HCT116 (cell line): ENCODE data around the gene TTC8. TPM values are rescaled to one million over a fixed set of nuclear protein-coding genes. Genes with fewer than 3 reads are reported as not detected.

Experiments used
- ATAC-seq: fragments of 200-7000 bp; cut with Tn5 transposase; 2 replicates; pipeline ENCODE4 v1.9.1; 2020; ENCODE audit warnings: mild to moderate bottlenecking, moderate library complexity
- BruUV-seq: library from RNA; stranded (reverse); fragments of 400-500 nt; replicated peaks from 2 replicates; lab custom pipeline; 2021; lab: Mats Ljungman, UMichigan
- CTCF ChIA-PET: fragments of 300-600 bp; sonication (Branson Sonifier 250); formaldehyde crosslinking; loops from one replicate; lab custom pipeline; 2021; ENCODE audit warnings: antibody characterized with exemption; lab: Charles Lee
- POLR2A ChIA-PET: fragments of 300-600, 350-600 bp; sonication (Branson Sonifier 250); formaldehyde crosslinking; loops from one replicate; lab custom pipeline; 2021; ENCODE audit warnings: antibody characterized with exemption; lab: Charles Lee
- RAD21 ChIA-PET, 2 experiments: fragments of 300-600 bp; sonication (Branson Sonifier 250); formaldehyde crosslinking; loops; one replicate each; lab custom pipeline; 2023; ENCODE audit warnings: low total read pairs in 2 of 2; ENCODE audit not compliant: uncharacterized antibody in 2 of 2, unreplicated experiment in 2 of 2, low non-redundant PET in 1 of 2; lab: Charles Lee
- DNase-seq: peaks from one replicate; pipeline ENCODE4 v3.0.0-alpha.2; 2010; ENCODE audit warnings: low read depth, low spot score
- H2AFZ ChIP-seq: fragments of 200-600 bp; shearing (Covaris generic), sonication (generic); 2 replicates; pipeline ENCODE4 v1.6.1; 2017; ENCODE audit warnings: low read depth, mixed run types, mixed read lengths, antibody characterized with exemption, low read length; ENCODE audit not compliant: poor library complexity, severe bottlenecking
- H3K27ac ChIP-seq: 2 replicates; pipeline ENCODE4 v1.5.1; 2012; ENCODE audit warnings: low read depth, low read length
- H3K27me3 ChIP-seq: fragments of 200-600 bp; sonication (generic); 2 replicates; pipeline ENCODE4 v1.6.1; 2016; ENCODE audit warnings: mixed run types, low read length, mixed read lengths; ENCODE audit not compliant: insufficient read depth
- H3K36me3 ChIP-seq, 2 experiments: fragments of 200-500 bp in 1 of 2; fragments of 200-600 bp in 1 of 2; sonication (Bioruptor generic) in 1 of 2; sonication (generic) in 1 of 2; 2 replicates each; pipeline versions ENCODE4 v1.5.1 to v1.6.1; 2014 to 2016; ENCODE audit warnings: low read length in 2 of 2, inconsistent platforms in 1 of 2, mixed read lengths in 1 of 2, mixed run types in 1 of 2; ENCODE audit not compliant: insufficient read depth in 2 of 2, control insufficient read depth in 1 of 2
- H3K4me1 ChIP-seq, 2 experiments: fragments of 200-600 bp in 1 of 2; sonication (generic) in 1 of 2; 2 replicates each; pipeline versions ENCODE4 v1.5.1 to v1.6.1; 2012 to 2017; ENCODE audit warnings: low read length in 2 of 2, inconsistent platforms in 1 of 2, mild to moderate bottlenecking in 1 of 2, mixed read lengths in 1 of 2, mixed run types in 1 of 2, moderate library complexity in 1 of 2; ENCODE audit not compliant: insufficient read depth in 2 of 2, control insufficient read depth in 1 of 2
- H3K4me2 ChIP-seq: fragments of 200-600 bp; sonication (generic); 2 replicates; pipeline ENCODE4 v1.6.1; 2017; ENCODE audit warnings: mixed run types, low read length, mixed read lengths
- H3K4me3 ChIP-seq, 2 experiments: fragments of 200-600 bp in 1 of 2; sonication (generic) in 1 of 2; replicated peaks in 1 of 2; 2 replicates each; pipeline ENCODE4 v1.5.1; 2011 to 2016; ENCODE audit warnings: low read length in 2 of 2, control low read depth in 1 of 2, low read depth in 1 of 2, mild to moderate bottlenecking in 1 of 2, mixed read lengths in 1 of 2, mixed run types in 1 of 2
- H3K79me2 ChIP-seq: fragments of 200-600 bp; sonication (generic); 2 replicates; pipeline ENCODE4 v1.6.1; 2017; ENCODE audit warnings: mild to moderate bottlenecking, mixed run types, low read length, moderate library complexity, mixed read lengths; ENCODE audit not compliant: insufficient read depth
- H3K9ac ChIP-seq: fragments of 200-600 bp; sonication (generic); 2 replicates; pipeline ENCODE4 v1.6.1; 2016; ENCODE audit warnings: low read length, mixed read lengths
- H3K9me2 ChIP-seq: fragments of 200-600 bp; sonication (generic), shearing (Covaris generic); 2 replicates; pipeline ENCODE4 v1.6.1; 2017; ENCODE audit warnings: mixed run types, mild to moderate bottlenecking, moderate library complexity; ENCODE audit not compliant: insufficient read depth
- H3K9me3 ChIP-seq, 2 experiments: fragments of 200-500 bp in 1 of 2; fragments of 200-600 bp in 1 of 2; sonication (Bioruptor generic) in 1 of 2; sonication (generic) in 1 of 2; 2 replicates each; pipeline ENCODE4 v1.6.1; 2014 to 2017; ENCODE audit warnings: low read length in 2 of 2, mixed read lengths in 2 of 2, inconsistent platforms in 1 of 2, low read depth in 1 of 2, mild to moderate bottlenecking in 1 of 2, mixed run types in 1 of 2, moderate library complexity in 1 of 2; ENCODE audit not compliant: control insufficient read depth in 1 of 2, insufficient read depth in 1 of 2
- H4K20me1 ChIP-seq: fragments of 200-600 bp; sonication (generic), shearing (Covaris generic); 2 replicates; pipeline ENCODE4 v1.6.1; 2017; ENCODE audit warnings: mixed run types, mild to moderate bottlenecking, moderate library complexity; ENCODE audit not compliant: insufficient read depth
- CEBPB ChIP-seq: IDR thresholded peaks from 2 replicates; pipeline ENCODE4 v1.6.1; 2012; ENCODE audit warnings: low read depth
- EGR1 ChIP-seq: IDR thresholded peaks from 2 replicates; pipeline ENCODE4 v1.6.1; 2012; ENCODE audit warnings: low read depth
- EZH2 ChIP-seq: fragments of 200-600 bp; sonication (generic); IDR thresholded peaks from 2 replicates; pipeline ENCODE4 v1.6.1; 2017; ENCODE audit warnings: antibody characterized with exemption, mixed run types
- FOSL1 ChIP-seq: IDR thresholded peaks from 2 replicates; pipeline ENCODE4 v1.6.1; 2012; ENCODE audit warnings: low read depth
- RAD21 ChIP-seq: IDR thresholded peaks from 2 replicates; pipeline ENCODE4 v1.6.1; 2012; ENCODE audit warnings: low read depth, mild to moderate bottlenecking
- SP1 ChIP-seq: IDR thresholded peaks from 2 replicates; pipeline ENCODE4 v1.6.1; 2012; ENCODE audit warnings: low read depth
- SRF ChIP-seq: IDR thresholded peaks from 2 replicates; pipeline ENCODE4 v1.6.1; 2012; ENCODE audit warnings: low read depth
- intact Hi-C: fragments of 100-400 bp; cut with micrococcal nuclease; formaldehyde crosslinking; loops from 2 replicates; pipeline ENCODE4 v1.10.0; 2022
- total RNA-seq: library from RNA; stranded (reverse); gene quantifications from one replicate; pipeline ENCODE4 v1.2.1, GENCODE V29; 2021; ENCODE audit not compliant: unreplicated experiment
- TF ChIP-seq, protein P1 (sequence below): IDR thresholded peaks from 2 replicates; pipeline ENCODE4 v1.6.1; 2011; ENCODE audit warnings: mild to moderate bottlenecking, low read length, moderate library complexity; ENCODE audit not compliant: insufficient replicate concordance; ENCODE audit errors: extremely low read depth
- TF ChIP-seq, protein P2 (sequence below), 3 experiments: fragments of 200-600 bp in 1 of 3; sonication (generic) in 1 of 3; IDR thresholded peaks in 2 of 3; conservative IDR thresholded peaks in 1 of 3; 2 replicates each; pipeline ENCODE4 v1.5.1; 2012 to 2017; ENCODE audit warnings: low read depth in 2 of 3, low read length in 2 of 3, antibody characterized with exemption in 1 of 3, borderline replicate concordance in 1 of 3, control low read depth in 1 of 3, mild to moderate bottlenecking in 1 of 3, mixed read lengths in 1 of 3, mixed run types in 1 of 3, moderate library complexity in 1 of 3; ENCODE audit not compliant: insufficient read depth in 1 of 3

Gene TTC8
- total RNA-seq, 1 experiment from 2014 or later: 21.4 TPM

DNA sequence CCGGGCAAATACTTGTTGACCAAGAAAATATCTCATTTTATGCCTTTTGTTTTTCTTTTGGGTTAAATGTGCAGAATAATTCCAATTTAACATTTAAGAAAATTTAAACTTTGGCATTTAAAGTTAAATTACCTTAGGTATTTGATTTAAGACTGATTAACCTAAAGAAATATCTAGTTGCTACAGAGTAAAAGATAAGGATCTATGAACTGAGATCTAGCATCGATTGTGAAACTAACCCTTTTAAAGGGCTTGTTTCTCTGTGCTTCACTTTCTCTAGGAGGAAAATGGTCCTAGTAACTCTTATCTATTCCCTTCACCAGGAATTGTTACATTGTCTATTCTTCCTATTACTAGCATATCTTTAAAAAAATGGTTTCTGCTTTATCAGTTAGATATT lies 2.6 kb upstream of the TTC8 start:
- H3K9ac ChIP-seq: no peak overlapping the region
- H3K9me3 ChIP-seq: no peaks in the 10 kb centered on the region
- CTCF ChIA-PET: no interaction called here
- no peaks in the 10 kb centered on the region for H3K79me2 ChIP-seq
- TF ChIP-seq EZH2 (no peak), CEBPB (no peak), SP1 (no peak), RAD21 (no peak), SRF (no peak), EGR1 (no peak), FOSL1 (no peak)
- TF ChIP-seq, protein P1, sequence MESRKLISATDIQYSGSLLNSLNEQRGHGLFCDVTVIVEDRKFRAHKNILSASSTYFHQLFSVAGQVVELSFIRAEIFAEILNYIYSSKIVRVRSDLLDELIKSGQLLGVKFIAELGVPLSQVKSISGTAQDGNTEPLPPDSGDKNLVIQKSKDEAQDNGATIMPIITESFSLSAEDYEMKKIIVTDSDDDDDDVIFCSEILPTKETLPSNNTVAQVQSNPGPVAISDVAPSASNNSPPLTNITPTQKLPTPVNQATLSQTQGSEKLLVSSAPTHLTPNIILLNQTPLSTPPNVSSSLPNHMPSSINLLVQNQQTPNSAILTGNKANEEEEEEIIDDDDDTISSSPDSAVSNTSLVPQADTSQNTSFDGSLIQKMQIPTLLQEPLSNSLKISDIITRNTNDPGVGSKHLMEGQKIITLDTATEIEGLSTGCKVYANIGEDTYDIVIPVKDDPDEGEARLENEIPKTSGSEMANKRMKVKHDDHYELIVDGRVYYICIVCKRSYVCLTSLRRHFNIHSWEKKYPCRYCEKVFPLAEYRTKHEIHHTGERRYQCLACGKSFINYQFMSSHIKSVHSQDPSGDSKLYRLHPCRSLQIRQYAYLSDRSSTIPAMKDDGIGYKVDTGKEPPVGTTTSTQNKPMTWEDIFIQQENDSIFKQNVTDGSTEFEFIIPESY: no peak
- TF ChIP-seq, protein P2, sequence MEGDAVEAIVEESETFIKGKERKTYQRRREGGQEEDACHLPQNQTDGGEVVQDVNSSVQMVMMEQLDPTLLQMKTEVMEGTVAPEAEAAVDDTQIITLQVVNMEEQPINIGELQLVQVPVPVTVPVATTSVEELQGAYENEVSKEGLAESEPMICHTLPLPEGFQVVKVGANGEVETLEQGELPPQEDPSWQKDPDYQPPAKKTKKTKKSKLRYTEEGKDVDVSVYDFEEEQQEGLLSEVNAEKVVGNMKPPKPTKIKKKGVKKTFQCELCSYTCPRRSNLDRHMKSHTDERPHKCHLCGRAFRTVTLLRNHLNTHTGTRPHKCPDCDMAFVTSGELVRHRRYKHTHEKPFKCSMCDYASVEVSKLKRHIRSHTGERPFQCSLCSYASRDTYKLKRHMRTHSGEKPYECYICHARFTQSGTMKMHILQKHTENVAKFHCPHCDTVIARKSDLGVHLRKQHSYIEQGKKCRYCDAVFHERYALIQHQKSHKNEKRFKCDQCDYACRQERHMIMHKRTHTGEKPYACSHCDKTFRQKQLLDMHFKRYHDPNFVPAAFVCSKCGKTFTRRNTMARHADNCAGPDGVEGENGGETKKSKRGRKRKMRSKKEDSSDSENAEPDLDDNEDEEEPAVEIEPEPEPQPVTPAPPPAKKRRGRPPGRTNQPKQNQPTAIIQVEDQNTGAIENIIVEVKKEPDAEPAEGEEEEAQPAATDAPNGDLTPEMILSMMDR (IDR thresholded peaks at IDR 0.05 in 2 of 3, conservative IDR thresholded peaks at IDR 0.05 in 1 of 3; ENCODE audit: borderline replicate concordance in 1 of 3, insufficient read depth in 1 of 3, low read depth in 2 of 3, low read length in 2 of 3): no peak
- TF ChIP-seq, all 23 proteins: peak for 0
- H4K20me1 ChIP-seq: no peaks in the 10 kb centered on the region
- H2AFZ ChIP-seq: no peak overlapping the region
- H3K27ac ChIP-seq: no peak overlapping the region
- H3K9me2 ChIP-seq: no peaks in the 10 kb centered on the region
- DNase-seq: no peak
- RAD21 ChIA-PET: no interaction called here
- intact Hi-C loops: no loop called here
- POLR2A ChIA-PET: no interaction called here
- no peak for ATAC-seq
- no peak overlapping the region for H3K4me3 ChIP-seq
- BruUV-seq: no TSS peak
- H3K27me3 ChIP-seq: no peaks in the 10 kb centered on the region
- H3K4me1 ChIP-seq: peaks cover 0 to 11% of the 10 kb centered on the region in 2 experiments; a peak in 1 of 4 replicates
- H3K4me2 ChIP-seq: no peak overlapping the region
- H3K36me3 ChIP-seq: no peaks in the 10 kb centered on the region
